T-helper 2 cell treated with Interferon-gamma antibody and Interleukin-4, amounts not matched to agents 5 μg/mL and 100 μg/mL, for 36 hours (primary cell): ENCODE results near the gene NUP205.

Experiments
- DNase-seq: peaks from one replicate; pipeline ENCODE4 v3.0.0; 2021; ENCODE audit warnings: low spot score
- H3K27ac Mint-ChIP-seq: one replicate; pipeline ENCODE4 v1.8.0; 2021; ENCODE audit warnings: mild to moderate bottlenecking, mixed read lengths
- H3K27me3 Mint-ChIP-seq: one replicate; pipeline ENCODE4 v1.8.0; 2021; ENCODE audit warnings: low read depth, mixed read lengths
- H3K36me3 Mint-ChIP-seq: one replicate; pipeline ENCODE4 v1.8.0; 2021; ENCODE audit warnings: low read depth, mixed read lengths
- H3K4me1 Mint-ChIP-seq: one replicate; pipeline ENCODE4 v1.8.0; 2021; ENCODE audit warnings: low read depth, mixed read lengths
- H3K4me3 Mint-ChIP-seq: one replicate; pipeline ENCODE4 v1.8.0; 2022; ENCODE audit warnings: mild to moderate bottlenecking, moderate library complexity, mixed read lengths
- H3K9me3 Mint-ChIP-seq: one replicate; pipeline ENCODE4 v1.8.0; 2021; ENCODE audit warnings: mixed read lengths

NUP205 gene

DNA sequence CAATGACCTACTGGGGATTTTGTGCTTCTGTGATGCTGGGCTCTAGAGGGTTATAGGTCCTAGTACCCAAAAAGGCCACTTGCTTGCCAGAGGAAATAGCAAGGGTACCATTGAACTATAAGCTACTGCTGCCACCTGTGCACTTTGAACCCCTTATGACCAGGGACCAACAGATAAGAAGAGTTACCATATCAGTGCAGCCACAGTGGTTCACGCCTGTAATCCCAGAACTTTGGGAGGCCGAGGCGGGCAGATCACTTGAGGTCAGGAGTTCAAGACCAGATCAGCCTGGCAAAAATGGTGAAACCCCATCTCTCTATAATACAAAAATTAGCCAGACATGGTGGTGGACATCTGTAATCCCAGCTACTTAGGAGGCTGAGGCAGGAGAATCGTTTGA, 32.3 kb upstream of the NUP205 start:
- Mint-ChIP-seq H3K4me1 (no peaks in the 10 kb centered on the region), H3K27ac (no peak overlapping the region), H3K36me3 (no peaks in the 10 kb centered on the region), H3K9me3 (no peaks in the 10 kb centered on the region), H3K27me3 (no peaks in the 10 kb centered on the region), H3K4me3 (no peak overlapping the region)
- DNase-seq, result no peak

DNA sequence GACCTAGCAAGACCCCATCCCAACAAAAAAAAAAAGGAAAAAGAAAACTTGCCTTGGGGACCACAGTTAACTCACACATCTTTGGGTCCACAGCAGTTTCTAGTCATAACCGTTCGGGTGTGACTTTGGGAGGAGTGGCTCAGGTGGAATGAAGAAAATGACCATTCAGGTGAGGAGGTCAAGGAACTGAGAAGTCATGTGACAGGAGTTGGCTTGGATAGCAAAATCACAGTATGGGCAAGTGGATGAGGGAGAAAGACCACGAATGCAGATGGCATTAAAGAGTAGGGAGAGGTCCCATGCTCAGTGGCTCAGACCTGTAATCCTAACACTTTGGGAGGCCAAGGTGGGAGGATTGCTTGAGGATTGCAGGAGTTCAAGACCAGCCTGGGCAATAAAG, 30.7 kb upstream of the NUP205 start:
- Mint-ChIP-seq H3K27ac (no peak overlapping the region), H3K27me3 (peaks cover 4% of the 10 kb centered on the region)

DNA sequence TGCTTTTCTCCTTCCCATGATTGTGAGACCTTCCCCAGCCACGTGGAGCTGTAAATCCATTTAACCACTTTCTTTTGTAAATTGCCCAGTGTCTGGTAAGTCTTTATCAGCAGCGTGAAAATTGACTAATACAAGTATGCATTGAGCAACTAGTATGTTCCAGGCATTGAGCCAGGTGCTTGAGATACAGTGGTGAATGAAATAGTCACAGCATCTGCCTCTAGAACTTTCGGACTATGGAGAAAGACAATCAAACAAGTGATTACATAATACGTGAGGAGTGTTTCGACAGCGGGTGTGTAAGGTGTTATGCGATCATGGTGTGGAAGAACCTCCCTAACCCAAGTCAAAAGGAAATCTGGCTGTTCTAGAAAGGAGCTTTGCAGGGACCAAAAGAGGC, 21.6 kb upstream of the NUP205 start:
- no peak for DNase-seq
- Mint-ChIP-seq H3K27ac (no peak overlapping the region), H3K27me3 (peaks cover 16% of the 10 kb centered on the region), H3K4me3 (no peak overlapping the region), H3K36me3 (no peaks in the 10 kb centered on the region), H3K9me3 (no peaks in the 10 kb centered on the region), H3K4me1 (peaks cover 2% of the 10 kb centered on the region)

More for the DNA sequence above, 30.7 kb upstream of the NUP205 start:
- Mint-ChIP-seq H3K9me3 (no peaks in the 10 kb centered on the region), H3K4me3 (no peak overlapping the region), H3K36me3 (no peaks in the 10 kb centered on the region), H3K4me1 (no peaks in the 10 kb centered on the region)
- DNase-seq, result no peak

DNA sequence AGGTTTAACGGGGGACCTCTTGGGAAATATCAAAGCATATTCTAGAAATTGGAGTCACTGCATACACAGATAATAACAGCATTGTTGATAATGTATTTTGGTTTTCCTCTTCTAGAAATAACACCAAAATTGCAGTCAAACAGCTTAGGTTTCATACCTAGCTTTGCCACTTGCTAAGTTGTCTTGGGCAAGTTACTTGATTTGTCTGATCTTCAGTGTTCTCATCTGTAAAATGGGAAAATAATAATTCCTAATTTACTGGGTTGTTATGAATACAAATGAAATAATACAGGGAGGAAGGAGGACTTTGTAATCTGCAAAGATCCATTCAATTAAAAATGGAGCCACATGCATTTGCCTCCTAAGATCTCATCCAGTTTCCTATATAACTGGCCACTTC, 20.3 kb upstream of the NUP205 start:
- no peak for DNase-seq
- Mint-ChIP-seq H3K27me3 (peaks cover 14% of the 10 kb centered on the region), H3K36me3 (no peaks in the 10 kb centered on the region), H3K4me3 (no peak overlapping the region), H3K9me3 (no peaks in the 10 kb centered on the region), H3K4me1 (peaks cover 2% of the 10 kb centered on the region), H3K27ac (no peak overlapping the region)

DNA sequence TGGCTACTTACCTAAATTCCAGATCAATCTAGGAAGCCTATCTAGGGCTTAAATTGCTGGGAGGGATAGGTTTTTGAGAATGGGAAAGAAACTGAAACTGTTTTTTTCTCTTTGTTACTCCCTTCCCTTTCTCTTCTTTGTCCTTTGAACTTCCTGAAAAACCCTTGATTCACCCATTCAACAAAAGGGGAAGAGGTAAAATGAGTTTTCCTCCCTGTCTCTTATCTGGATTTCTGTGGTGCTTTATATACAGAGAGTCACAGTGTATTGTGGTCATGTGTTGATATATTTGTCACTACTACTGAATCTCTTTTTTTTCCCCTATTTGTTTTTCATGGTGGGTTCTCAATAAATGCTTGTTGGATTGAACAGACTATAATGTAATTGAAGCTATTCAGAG, 19.8 kb upstream of the NUP205 start:
- H3K27ac Mint-ChIP-seq, result no peak overlapping the region
- no peak for DNase-seq
- H3K9me3 Mint-ChIP-seq, result no peaks in the 10 kb centered on the region
- no peak overlapping the region for H3K4me3 Mint-ChIP-seq
- H3K4me1 Mint-ChIP-seq, result peaks cover 2% of the 10 kb centered on the region
- peaks cover 14% of the 10 kb centered on the region for H3K27me3 Mint-ChIP-seq
- H3K36me3 Mint-ChIP-seq, result no peaks in the 10 kb centered on the region

DNA sequence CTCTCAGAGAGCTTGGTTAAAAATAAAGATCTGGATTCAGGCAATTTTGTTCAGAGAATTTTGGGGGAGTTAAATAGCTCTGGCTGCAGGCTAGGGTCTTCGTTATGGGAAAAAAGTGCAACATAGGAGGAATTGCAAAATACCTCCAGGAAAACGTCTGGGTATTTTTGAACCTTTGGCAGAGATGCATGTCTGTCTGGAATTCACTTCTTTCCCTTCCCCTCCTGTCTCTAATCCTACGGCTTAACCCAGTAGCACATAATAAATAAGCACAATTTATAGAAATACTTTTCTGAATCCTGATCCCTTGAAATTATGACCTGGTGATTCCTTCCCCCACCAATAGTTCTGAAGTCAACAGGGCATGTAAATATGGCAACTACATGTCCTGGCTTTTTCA, 19.3 kb upstream of the NUP205 start:
- peaks cover 14% of the 10 kb centered on the region for H3K27me3 Mint-ChIP-seq
- peaks cover 2% of the 10 kb centered on the region for H3K4me1 Mint-ChIP-seq
- H3K4me3 Mint-ChIP-seq, result no peak overlapping the region
- no peaks in the 10 kb centered on the region for H3K36me3 Mint-ChIP-seq
- H3K9me3 Mint-ChIP-seq, result no peaks in the 10 kb centered on the region
- DNase-seq, result no peak
- no peak overlapping the region for H3K27ac Mint-ChIP-seq

DNA sequence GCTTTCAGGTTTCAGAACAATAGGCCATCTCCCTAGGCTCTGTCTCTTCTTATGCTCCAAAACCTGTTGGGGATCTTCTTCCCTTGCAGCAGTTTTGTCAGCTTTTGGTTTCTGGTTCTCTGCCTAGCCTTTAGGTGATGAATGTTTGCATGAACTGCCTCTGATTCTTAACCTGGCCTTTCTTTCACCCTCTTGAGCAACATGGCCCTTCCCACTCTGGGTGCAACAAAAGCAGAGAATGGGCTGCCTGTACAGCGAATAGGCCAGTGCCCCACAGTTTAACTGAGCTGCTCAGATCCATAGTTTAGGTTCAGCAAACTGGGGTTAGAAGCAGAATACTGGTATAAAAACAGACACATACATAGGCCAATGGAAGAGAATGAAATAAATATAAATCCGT, 18.1 kb upstream of the NUP205 start:
- H3K27ac Mint-ChIP-seq, result no peak overlapping the region
- no peaks in the 10 kb centered on the region for H3K9me3 Mint-ChIP-seq
- H3K36me3 Mint-ChIP-seq, result no peaks in the 10 kb centered on the region
- H3K4me3 Mint-ChIP-seq, result no peak overlapping the region
- H3K27me3 Mint-ChIP-seq, result peaks cover 14% of the 10 kb centered on the region
- DNase-seq, result no peak
- peaks cover 2% of the 10 kb centered on the region for H3K4me1 Mint-ChIP-seq

DNA sequence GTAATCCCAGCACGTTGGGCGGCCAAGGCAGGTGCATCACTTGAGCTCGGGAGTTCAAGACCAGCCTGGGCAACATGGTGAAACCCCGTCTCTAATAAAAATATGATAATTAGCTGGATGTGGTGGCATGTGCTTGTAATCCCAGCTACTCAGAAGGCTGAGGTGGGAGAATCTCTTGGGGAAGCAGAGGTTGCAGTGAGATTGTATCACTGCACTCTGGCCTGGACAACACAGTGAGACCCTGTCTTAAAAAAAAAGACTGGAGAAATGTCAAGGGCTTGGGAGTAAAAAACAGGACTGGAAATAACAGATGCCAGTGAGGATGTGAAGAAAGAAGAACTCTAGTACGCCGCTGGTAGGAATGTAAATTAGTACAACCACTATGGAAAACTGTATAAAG, 16.7 kb upstream of the NUP205 start:
- Mint-ChIP-seq H3K27ac (no peak overlapping the region), H3K36me3 (no peaks in the 10 kb centered on the region), H3K4me3 (no peak overlapping the region), H3K4me1 (peaks cover 2% of the 10 kb centered on the region), H3K27me3 (peaks cover 10% of the 10 kb centered on the region), H3K9me3 (no peaks in the 10 kb centered on the region)
- no peak for DNase-seq

DNA sequence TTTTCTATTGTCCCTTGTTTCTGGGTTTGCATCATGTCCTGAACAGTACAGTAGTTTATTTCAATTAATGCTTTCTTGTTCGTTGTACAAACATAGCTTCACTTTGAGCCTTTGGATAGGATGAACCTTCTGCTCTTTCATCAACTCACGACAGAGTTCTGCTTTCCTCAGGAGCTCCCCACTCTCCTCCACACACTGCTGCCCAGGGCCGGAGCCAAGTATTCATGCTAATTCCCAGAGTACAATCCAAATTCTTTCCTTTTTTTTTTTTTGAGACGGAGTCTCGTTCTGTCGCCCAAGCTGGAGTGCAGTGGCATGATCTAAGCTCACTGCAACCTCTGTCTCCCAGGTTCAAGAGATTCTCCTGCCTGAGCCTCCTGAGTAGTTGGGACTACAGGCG, 7.5 kb upstream of the NUP205 start:
- Mint-ChIP-seq H3K27me3 (peaks cover 20% of the 10 kb centered on the region), H3K27ac (no peak overlapping the region), H3K9me3 (no peaks in the 10 kb centered on the region), H3K4me3 (no peak overlapping the region), H3K36me3 (no peaks in the 10 kb centered on the region), H3K4me1 (no peaks in the 10 kb centered on the region)
- no peak for DNase-seq

DNA sequence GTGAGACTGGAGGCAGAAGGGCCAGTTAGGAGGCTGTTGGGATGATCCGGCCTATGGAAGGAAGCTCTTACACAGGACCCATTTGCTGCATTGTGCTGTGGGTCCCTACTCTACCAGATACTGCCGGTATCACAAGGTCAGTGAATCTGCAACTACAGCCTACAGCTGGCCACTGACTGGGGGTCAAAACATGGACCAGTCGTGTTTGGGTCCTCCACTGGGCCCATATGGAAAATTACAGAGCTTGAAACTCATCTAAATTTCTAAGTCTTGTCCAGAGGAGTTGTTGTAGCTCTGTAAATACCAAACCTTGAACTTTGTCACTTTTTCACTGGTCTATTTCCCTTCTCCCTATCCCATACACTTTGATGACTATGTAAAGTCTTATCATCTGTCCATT, 5.6 kb upstream of the NUP205 start:
- no peaks in the 10 kb centered on the region for H3K4me1 Mint-ChIP-seq
- H3K9me3 Mint-ChIP-seq, result no peaks in the 10 kb centered on the region
- peaks cover 20% of the 10 kb centered on the region for H3K27me3 Mint-ChIP-seq
- DNase-seq, result no peak
- no peak overlapping the region for H3K4me3 Mint-ChIP-seq
- no peak overlapping the region for H3K27ac Mint-ChIP-seq
- no peaks in the 10 kb centered on the region for H3K36me3 Mint-ChIP-seq

DNA sequence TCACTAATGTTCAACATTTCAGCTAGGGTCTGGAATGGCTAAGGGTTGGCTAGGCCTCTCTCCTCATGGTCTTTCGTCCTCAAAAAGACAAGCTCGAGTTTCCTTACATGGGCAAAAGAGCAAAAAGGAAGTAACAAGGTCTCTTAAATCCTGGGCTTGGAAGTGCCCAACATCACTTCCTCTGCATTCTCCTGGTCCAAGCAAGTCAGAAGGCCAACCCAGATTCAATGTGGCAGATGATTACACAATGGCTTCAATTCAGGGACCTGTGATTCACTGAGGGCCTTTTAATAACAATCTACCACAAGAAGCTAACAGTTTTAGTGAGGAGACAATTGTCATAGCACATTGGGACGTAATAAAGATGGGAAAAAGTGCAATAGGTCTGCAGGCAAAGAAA, 4.4 kb upstream of the NUP205 start:
- Mint-ChIP-seq H3K9me3 (no peaks in the 10 kb centered on the region), H3K36me3 (no peaks in the 10 kb centered on the region), H3K27ac (no peak overlapping the region), H3K4me3 (no peak overlapping the region), H3K4me1 (no peaks in the 10 kb centered on the region), H3K27me3 (peaks cover 11% of the 10 kb centered on the region)
- DNase-seq, result no peak

DNA sequence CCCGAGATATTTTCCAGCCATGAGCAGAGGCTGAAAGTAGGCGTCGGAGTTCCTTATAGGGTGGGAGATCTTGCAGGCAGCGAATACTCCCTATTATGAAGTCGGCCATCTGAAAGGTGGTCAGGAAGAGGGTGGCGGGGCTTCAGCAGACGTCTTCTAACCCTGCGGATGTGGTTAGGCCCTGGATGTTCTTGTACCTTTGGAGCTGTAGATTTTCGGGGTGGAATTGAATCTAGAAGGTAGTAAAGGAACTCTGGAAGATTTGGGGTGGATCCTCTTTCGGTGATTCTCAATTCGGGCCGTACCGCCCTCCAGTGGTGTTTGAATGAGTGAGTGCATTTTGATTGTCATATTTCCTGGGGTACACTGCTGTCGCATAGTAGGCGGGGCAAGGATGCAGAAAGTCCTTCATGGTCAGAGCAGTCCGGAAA, 635 bp downstream of the NUP205 start:
- Mint-ChIP-seq H3K36me3 (peaks cover 13% of the 10 kb centered on the region), H3K4me3 (no peak overlapping the region), H3K4me1 (peaks cover 16% of the 10 kb centered on the region), H3K27me3 (peaks cover 4% of the 10 kb centered on the region), H3K27ac (no peak overlapping the region), H3K9me3 (no peaks in the 10 kb centered on the region)
- peak; percentile 72 for DNase-seq

DNA sequence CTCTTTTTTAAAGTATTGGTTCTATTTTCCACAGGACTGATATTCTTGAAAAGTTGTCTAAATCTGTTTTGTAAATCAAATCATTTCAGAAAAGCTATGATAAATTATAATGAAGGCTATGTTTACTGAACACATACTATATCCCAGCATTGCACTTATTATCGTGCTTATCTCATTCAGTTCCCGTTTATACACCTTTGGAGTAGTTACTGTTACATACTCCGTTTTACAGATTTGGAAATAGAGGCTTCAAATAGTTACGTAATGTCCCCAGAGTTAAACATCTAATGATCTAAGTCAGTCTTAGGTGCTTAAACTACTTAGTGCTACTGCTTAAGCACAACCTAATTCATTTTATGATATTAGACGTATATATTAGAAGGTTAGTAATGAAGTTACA, 1.2 kb downstream of the NUP205 start:
- no peak for DNase-seq
- Mint-ChIP-seq H3K27me3 (no peaks in the 10 kb centered on the region), H3K4me1 (peaks cover 16% of the 10 kb centered on the region), H3K27ac (no peak overlapping the region), H3K9me3 (no peaks in the 10 kb centered on the region), H3K36me3 (peaks cover 13% of the 10 kb centered on the region), H3K4me3 (no peak overlapping the region)

DNA sequence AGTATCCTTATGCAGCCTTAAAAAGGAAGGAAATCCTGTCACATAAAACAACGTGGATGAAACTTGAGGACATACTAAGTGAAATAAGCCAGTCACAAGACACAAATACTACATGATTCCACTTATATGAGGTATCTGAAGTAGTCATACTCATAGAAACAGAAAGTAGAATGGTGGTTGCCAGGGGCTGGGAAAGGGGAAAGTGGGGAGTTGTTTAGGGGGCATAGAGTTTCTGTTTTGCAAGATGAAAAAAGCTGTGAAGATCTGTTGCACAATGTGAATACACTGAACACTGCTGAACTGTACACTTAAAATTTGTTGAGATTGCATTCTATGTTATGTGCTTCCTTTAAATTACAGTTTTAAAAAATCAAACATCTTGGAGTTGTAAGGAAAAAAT, 2.9 kb downstream of the NUP205 start:
- Mint-ChIP-seq H3K27me3 (no peaks in the 10 kb centered on the region), H3K36me3 (peaks cover 15% of the 10 kb centered on the region), H3K4me3 (peak overlapping the region; percentile 30), H3K27ac (peak overlapping the region; percentile 16), H3K9me3 (no peaks in the 10 kb centered on the region), H3K4me1 (peaks cover 16% of the 10 kb centered on the region)
- DNase-seq, result no peak

DNA sequence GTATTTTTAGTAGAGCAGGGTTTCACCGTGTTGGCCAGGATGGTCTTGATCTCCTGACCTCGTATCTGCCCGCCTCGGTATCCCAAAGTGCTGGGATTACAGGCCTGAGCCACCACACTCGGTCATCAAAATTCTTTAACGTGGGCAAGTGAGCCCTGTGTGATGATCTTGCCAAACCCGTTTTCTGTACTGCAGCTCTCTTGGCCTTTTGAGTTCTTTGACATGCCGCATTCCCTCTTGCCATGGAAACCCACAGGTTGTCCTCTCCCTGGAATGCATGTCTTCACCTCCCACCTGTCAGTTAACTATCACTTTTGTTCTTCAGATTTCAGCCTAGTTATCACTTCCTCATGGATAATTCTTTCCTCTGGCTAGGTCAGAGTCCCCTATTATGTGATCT, 5.0 kb downstream of the NUP205 start:
- Mint-ChIP-seq H3K36me3 (peaks cover 24% of the 10 kb centered on the region), H3K4me3 (no peak overlapping the region), H3K4me1 (peaks cover 19% of the 10 kb centered on the region), H3K27ac (no peak overlapping the region), H3K9me3 (no peaks in the 10 kb centered on the region), H3K27me3 (no peaks in the 10 kb centered on the region)
- DNase-seq, result no peak
